ENCODE results near the gene BEND2.

The BEND2 gene

DNA sequence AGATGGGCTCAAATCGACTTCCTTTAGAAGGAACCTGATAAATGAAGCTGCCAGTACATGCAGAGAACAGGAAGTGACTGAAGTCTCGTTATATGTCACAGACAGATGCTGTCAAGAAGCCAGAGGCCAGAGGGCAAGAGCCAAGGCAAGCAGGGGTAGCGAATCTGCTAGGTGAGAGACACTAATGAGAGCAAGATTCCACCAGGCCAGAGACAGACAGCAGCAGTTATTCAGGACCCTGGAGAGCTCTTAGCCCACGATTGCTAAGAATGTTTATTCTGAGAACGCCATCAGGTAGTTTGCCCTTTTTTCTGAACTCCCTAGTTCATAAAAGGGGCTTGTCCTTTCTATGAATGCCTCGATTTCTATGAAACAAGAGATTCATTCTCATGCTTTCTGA, 73.7 kb downstream of the BEND2 start:
- H3K9me3 ChIP-seq (ENCODE audit: insufficient read depth, low read depth, low read length): no peaks in the 10 kb centered on the region
- H3K9ac ChIP-seq (ENCODE audit: low read depth, low read length, poor library complexity, severe bottlenecking): no peak overlapping the region
- TF ChIP-seq, protein P1, sequence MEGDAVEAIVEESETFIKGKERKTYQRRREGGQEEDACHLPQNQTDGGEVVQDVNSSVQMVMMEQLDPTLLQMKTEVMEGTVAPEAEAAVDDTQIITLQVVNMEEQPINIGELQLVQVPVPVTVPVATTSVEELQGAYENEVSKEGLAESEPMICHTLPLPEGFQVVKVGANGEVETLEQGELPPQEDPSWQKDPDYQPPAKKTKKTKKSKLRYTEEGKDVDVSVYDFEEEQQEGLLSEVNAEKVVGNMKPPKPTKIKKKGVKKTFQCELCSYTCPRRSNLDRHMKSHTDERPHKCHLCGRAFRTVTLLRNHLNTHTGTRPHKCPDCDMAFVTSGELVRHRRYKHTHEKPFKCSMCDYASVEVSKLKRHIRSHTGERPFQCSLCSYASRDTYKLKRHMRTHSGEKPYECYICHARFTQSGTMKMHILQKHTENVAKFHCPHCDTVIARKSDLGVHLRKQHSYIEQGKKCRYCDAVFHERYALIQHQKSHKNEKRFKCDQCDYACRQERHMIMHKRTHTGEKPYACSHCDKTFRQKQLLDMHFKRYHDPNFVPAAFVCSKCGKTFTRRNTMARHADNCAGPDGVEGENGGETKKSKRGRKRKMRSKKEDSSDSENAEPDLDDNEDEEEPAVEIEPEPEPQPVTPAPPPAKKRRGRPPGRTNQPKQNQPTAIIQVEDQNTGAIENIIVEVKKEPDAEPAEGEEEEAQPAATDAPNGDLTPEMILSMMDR (conservative IDR thresholded peaks at IDR 0.05; ENCODE audit: low read length): no peak
- TF ChIP-seq EZH2phosphoT487 (IDR thresholded peaks at IDR 0.05; ENCODE audit: borderline replicate concordance): no peak
- H3K79me2 ChIP-seq (ENCODE audit: insufficient read depth, low read length): no peaks in the 10 kb centered on the region
- H4K20me1 ChIP-seq (ENCODE audit: insufficient read depth, low read length, poor library complexity, severe bottlenecking): no peaks in the 10 kb centered on the region
- no peaks in the 10 kb centered on the region for H3K4me1 ChIP-seq (ENCODE audit: insufficient read depth, low read length, poor library complexity, severe bottlenecking)
- H2AFZ ChIP-seq (ENCODE audit: low read length): no peak overlapping the region
- H3F3A ChIP-seq (ENCODE audit: low read depth): no peaks in the 10 kb centered on the region
- H3K4me2 ChIP-seq (ENCODE audit: low read depth, low read length, poor library complexity, severe bottlenecking): no peak overlapping the region
- H3K9me2 ChIP-seq (replicated peaks; ENCODE audit: low read depth, low read length): no peaks in the 10 kb centered on the region
- H3K27me3 ChIP-seq (ENCODE audit: insufficient read depth, low read length, poor library complexity, severe bottlenecking): no peaks in the 10 kb centered on the region
- H3K4me3 ChIP-seq (ENCODE audit: low read length, poor library complexity, severe bottlenecking): no peak overlapping the region
- no peaks in the 10 kb centered on the region for H3K36me3 ChIP-seq (ENCODE audit: insufficient read depth, low read length)

DNA sequence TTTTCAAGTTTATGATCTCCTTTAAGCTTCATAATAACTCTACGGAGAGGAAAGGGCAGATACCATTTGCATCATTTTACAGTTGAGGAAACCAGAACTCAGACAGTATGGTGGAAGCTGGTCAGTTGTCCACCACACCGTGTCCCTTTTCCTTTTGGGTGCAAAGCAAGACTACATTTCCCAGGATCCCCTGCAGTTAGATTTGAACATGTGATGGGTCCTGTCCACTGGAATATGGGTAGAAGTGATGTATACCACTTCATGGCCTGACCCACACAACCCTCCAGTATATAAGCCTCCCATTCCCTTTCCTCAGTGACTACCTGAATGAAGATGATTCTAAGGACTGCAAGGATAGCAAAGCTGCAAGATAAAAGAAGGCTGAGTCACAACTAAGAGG, 74.7 kb downstream of the BEND2 start:
- Histone ChIP-seq H3K36me3 (ENCODE audit: insufficient read depth, low read length) (no peaks in the 10 kb centered on the region), H3K9ac (ENCODE audit: low read depth, low read length, poor library complexity, severe bottlenecking) (no peak overlapping the region)

GRCh38 chrX:18136816-18137215, 83.9 kb downstream of the BEND2 start:
- Histone ChIP-seq H3F3A (ENCODE audit: low read depth) (no peaks in the 10 kb centered on the region), H3K36me3 (ENCODE audit: insufficient read depth, low read length) (no peaks in the 10 kb centered on the region), H3K4me2 (ENCODE audit: low read depth, low read length, poor library complexity, severe bottlenecking) (no peak overlapping the region), H3K4me1 (ENCODE audit: insufficient read depth, low read length, poor library complexity, severe bottlenecking) (no peaks in the 10 kb centered on the region), H2AFZ (ENCODE audit: low read length) (no peak overlapping the region), H3K79me2 (ENCODE audit: insufficient read depth, low read length) (no peaks in the 10 kb centered on the region), H3K9ac (ENCODE audit: low read depth, low read length, poor library complexity, severe bottlenecking) (no peak overlapping the region), H3K4me3 (ENCODE audit: low read length, poor library complexity, severe bottlenecking) (no peak overlapping the region), H4K20me1 (ENCODE audit: insufficient read depth, low read length, poor library complexity, severe bottlenecking) (no peaks in the 10 kb centered on the region), H3K27me3 (ENCODE audit: insufficient read depth, low read length, poor library complexity, severe bottlenecking) (no peaks in the 10 kb centered on the region), H3K9me2 (replicated peaks; ENCODE audit: low read depth, low read length) (no peaks in the 10 kb centered on the region), H3K9me3 (ENCODE audit: insufficient read depth, low read depth, low read length) (no peaks in the 10 kb centered on the region)
- no peak for TF ChIP-seq EZH2phosphoT487 (IDR thresholded peaks at IDR 0.05; ENCODE audit: borderline replicate concordance)
- TF ChIP-seq, protein P1 (conservative IDR thresholded peaks at IDR 0.05; ENCODE audit: low read length): no peak

More for the DNA sequence above, 74.7 kb downstream of the BEND2 start:
- no peaks in the 10 kb centered on the region for H4K20me1 ChIP-seq (ENCODE audit: insufficient read depth, low read length, poor library complexity, severe bottlenecking)
- TF ChIP-seq, protein P1 (conservative IDR thresholded peaks at IDR 0.05; ENCODE audit: low read length): no peak
- TF ChIP-seq EZH2phosphoT487 (IDR thresholded peaks at IDR 0.05; ENCODE audit: borderline replicate concordance): no peak
- H3K9me3 ChIP-seq (ENCODE audit: insufficient read depth, low read depth, low read length): no peaks in the 10 kb centered on the region
- no peak overlapping the region for H3K4me3 ChIP-seq (ENCODE audit: low read length, poor library complexity, severe bottlenecking)
- H3K4me2 ChIP-seq (ENCODE audit: low read depth, low read length, poor library complexity, severe bottlenecking): no peak overlapping the region
- no peaks in the 10 kb centered on the region for H3K9me2 ChIP-seq (replicated peaks; ENCODE audit: low read depth, low read length)
- H3K79me2 ChIP-seq (ENCODE audit: insufficient read depth, low read length): no peaks in the 10 kb centered on the region
- H3F3A ChIP-seq (ENCODE audit: low read depth): no peaks in the 10 kb centered on the region
- H3K4me1 ChIP-seq (ENCODE audit: insufficient read depth, low read length, poor library complexity, severe bottlenecking): no peaks in the 10 kb centered on the region
- no peak overlapping the region for H2AFZ ChIP-seq (ENCODE audit: low read length)
- no peaks in the 10 kb centered on the region for H3K27me3 ChIP-seq (ENCODE audit: insufficient read depth, low read length, poor library complexity, severe bottlenecking)

Measured in Loucy (cell line).